Activated CD8-positive, alpha-beta memory T cell treated with anti-CD3 and anti-CD28 coated beads for 4 hours (primary cell): ENCODE results near the gene ITGA1.

Experiments used
- DNase-seq, 2 donors: peaks; one replicate each; pipeline ENCODE4 v3.0.0-alpha.2; 2020; ENCODE audit warnings: low read depth in 2 of 2

Gene ITGA1

DNA sequence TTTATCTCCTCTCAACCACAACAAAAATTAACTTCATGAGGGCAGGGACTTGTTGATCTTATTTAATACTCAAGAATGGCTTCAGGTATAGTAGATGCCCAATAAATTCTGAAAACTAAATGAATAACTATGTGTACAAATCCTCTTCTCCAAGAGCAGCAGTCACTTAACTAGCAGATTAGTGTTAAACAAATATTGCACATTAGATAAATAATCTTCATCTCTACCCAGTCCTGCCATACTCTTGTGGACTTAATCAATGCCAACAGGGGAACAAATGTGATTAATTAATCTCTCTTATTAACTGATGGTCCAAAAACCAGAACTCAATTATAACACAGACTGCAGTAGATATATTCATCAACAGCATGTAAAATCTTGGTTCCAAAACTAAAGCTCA is 15.0 kb upstream of the ITGA1 start:
- DNase-seq = no peak

DNA sequence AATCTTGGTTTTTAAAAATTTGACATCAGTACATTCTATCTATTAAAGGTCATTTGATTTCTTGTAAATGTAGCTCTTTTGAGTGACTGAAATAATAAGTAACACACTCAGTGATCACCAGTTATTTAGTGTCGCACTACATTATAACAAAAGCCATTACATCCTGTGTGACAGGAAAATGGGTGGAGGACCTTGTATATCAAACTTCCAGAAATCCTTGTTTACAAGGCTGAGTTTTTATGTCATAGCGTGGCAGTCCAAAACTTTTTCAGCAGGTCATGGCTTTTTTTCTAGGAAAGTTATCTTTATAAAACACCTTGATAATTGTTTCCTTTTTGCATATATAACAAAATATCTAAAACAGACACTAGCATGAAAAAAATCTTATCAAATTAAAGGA is 14.4 kb upstream of the ITGA1 start:
- DNase-seq = no peak

DNA sequence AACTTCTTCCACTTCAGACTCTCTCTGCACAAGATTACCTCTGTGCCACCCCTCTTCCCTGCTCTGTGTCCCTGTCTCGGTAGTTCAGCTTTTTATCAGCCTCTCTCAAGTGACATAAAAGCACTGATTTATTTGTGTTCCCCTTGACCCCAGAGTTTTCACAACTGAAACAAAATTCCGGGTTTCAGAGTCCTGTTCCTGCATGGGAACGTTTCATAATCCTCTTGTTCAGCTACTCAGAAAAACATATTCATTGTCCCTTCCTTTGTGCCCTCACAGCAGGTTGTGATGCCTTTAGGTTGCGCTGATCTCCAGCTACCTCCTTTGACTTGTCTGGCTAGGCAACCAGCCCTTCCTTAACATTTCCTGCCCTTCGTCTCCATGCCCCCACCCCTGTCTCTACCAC is 13.7 kb upstream of the ITGA1 start:
- no peak for DNase-seq

DNA sequence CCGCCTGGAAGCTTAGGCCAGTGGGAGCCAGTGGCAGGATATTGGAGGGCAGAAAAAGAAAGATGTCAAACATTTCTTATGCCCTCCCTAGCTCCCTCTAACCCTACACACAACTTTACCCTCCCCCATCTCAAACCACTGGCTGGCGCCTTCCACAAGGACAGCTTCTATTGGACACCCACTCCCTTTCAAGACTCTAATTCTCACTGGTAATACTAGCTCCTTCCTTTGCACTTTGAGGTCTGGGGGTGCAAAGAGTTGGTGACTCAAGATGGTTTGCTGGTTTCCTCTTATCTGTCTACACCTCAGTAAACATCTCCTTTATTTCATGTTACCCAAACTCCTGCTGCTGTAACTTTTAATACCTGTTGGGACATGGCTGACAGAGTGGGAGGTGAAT is 11.6 kb upstream of the ITGA1 start:
- DNase-seq = no peak

DNA sequence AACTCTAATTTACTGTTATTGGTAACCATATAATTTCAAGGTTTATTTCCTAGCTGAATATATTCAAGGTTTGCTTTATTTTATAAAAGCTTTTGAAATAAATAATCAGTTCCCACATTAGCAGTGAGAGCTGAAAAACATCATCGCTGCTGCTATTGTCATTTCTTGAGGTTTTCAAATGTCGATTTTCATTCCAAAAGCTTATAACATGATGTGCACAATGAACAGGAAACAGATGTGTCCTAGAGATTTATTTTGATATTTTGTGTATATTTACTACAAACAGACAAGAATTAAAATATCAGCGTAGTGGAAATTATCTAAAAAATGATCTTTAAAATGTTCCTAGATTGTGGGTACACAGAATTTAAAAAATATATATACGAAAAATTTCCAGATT is 10.5 kb upstream of the ITGA1 start:
- DNase-seq = no peak

DNA sequence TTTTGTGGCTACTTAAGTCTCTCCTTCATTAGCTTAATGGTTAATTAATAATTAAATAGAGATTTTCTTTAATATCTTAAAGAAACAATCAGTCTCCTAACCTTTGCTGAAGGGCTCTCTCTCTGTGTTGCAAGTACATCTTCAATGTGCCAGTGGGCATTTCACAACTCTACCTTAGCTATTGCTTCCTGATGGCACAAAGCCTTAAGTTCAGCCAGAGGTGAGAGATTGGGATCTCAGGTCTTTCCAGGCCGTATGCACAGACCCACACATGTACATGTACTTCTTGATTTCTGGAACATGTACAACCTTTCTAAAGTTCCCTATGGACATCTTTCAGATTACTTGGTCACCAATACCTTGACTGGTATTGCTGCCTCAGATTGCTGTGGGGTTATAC is 8.9 kb upstream of the ITGA1 start:
- DNase-seq = no peak

DNA sequence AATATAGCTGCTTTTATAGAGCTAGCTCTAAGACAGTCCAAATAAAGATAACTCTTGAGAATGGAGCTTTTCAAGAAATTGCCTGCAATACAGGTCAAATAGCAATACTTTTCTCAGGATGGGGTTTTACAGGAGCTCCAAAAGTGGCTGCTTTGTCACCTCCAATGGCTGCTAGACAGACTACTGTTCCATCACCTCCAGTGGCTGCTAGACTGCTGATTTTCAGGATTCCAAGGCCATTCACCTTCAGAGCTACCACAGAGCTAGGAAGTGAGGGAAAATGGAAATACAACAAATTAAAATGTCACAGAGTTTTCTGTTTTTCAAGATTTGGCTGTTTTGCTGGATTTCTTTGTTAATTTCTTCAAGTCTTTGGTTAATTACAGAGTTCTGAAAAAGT is 8.5 kb upstream of the ITGA1 start:
- DNase-seq = no peak

DNA sequence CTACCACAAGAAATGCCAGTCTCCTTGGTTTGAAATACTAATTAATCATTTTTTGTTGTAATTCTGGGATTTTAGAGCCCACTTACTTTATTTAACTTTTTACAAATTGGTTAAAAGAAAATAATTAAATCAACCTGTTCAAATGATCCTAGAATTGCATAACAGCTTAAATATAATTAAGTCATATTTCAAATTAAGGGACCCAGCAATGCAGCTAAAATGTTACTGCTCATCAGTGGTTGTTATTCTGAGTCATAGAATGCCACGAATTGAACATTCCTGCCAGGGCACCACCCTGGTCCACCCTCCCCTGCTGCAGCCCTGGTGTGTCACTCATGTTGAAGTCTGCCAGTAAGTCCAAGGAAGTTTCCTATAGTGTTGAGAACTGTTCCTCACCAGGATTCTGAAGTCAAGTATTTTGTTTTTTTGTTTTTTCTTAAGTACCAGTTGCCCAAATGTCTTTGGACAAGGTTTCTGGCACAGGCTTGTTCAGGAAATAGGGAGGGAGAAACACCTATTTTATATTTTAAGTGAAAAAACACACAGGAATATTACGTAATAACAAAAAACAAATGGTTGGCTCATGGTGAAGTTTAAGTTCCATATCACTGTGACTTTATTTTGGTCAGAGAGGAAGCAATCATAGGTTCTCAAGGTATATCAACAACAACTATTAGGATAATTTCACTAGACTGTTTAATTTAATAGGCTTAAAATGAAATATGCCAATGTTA is 4.3 kb upstream of the ITGA1 start:
- DNase-seq = no peak

DNA sequence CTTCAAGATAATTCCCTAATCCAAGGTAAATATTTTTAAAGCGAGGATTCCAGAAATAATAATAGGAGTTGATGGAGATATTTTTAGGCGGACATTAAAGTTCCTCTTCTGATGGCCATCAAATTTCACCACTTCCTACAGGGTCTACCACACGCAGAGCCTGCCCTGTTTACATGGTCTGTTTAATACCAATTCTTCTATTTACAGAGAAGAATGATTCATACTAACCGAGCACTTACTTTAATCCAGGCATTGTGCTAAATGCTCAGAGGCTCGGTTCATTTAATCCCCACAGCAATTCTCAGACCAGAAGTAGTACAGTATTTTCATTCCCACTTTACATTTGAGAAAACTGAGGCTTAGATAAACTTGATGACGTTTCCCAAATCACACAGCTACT is 3.0 kb upstream of the ITGA1 start:
- no peak for DNase-seq

DNA sequence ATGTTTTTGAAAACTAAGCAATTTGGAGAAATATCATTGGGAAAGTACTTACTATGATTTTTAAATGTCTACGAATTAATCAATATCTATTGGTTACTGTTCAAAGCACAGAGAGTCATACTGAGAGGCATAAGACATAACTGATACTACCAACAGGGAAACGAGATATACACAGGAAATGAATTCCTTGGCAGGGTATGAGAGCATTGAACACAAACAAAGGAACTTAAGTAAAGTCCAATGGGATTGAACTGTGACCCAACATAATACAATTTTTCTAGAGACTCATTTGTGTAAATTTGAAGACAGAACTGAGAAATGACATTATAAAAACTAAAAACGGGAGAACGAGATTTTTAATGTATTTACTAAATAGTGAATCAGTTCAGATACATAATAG is 1.3 kb upstream of the ITGA1 start:
- DNase-seq = no peak

DNA sequence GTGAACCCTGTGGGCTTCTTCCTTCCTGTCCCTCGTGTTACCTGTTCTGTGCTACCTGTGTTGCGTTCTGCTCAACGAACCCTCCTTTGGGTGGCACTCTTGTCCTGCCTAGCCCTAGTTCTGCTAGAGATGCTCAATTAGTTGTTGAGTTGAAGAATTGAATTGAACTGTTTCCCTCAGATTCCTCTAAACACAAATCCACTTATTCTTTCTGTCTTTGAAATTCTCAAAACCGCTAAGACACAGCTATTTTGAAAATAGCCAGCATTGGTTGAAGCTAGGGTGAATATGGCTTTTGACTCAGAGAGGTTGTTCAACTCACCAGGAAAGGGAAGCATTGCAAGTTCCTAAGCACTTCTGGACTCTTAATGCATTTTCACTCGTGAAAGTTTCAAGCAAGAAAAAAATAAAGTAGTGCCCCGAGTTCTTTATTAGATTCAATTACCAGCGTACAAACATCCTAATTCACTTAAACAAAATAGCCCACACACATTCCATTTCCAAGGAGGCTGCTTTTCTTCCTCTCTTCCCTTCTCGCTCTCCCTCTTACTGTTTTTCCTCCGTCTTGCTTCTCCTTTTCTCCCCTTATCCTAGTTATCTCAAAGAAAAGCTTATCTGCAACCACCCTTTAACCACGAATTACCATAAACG is 642 bp upstream of the ITGA1 start:
- no peak for DNase-seq

DNA sequence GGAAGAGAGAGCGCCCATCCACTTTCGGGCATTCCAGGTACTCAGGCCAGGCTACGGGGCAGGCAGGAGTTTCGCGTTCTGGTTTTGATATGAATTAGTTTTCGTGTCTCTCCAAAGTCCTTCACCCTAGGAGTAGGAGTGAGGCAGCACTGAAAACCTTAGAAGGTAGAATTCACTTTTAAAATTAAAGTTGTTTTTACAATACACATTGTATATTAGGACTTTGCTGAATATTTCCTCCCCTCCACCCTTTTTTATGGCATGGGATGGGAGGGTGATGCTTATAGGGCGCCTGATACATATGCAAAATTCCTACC is 747 bp downstream of the ITGA1 start:
- no peak for DNase-seq

DNA sequence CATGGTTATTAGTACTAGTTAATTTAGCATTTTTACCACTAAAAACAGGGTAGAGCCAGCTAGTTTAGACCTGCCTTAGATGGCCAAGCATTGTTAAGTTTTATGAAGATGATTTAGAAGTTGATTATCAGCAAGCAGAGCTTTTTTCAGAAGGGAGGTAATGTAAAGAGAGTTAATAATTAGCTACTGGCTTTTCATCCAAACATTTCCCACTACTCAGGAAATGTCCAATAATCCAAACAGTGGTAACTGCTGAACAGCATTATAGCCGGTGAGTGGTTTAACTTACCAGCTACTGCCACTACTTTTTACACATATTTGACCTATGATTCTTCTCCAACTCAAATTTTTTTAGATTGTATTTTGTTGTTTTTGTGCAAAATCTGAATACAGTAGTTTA is 1.7 kb downstream of the ITGA1 start:
- no peak for DNase-seq

DNA sequence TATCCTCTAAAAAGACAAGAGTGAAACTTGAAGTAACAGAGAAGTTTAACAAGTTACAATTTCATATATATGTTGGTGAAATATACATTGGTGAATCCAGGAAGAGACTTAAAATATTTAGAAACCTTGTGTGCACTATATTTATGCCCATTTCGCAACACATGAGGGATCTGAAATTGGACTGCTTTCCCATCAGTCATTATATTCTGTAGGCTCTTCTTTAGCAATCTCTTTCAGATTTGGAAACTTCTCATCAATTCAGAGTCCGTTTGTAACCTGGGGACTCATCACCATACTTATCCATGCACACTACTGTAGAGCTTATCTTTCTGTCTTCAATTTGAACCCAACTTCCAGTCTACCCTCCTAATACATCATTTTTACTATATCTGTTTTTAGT is 2.1 kb downstream of the ITGA1 start:
- no peak for DNase-seq

DNA sequence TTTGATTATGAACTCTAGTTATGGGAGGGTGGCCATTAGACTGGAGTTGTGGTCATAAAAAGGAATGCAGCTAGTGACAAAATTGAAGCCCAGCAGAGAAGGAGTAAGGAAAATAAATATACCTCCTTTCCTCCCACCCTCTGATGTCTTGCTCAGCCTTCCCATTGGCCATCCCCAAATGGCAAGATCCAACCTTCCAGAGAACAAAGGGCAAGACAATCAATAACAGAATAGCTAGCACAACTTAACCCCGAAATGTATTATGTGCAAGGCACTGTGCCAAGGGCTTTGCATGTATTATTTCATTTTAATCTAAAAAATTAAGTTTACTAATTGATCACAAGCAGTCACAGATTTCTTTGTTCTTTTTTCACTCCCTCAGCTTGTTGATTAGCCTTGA is 3.6 kb downstream of the ITGA1 start:
- no peak for DNase-seq

DNA sequence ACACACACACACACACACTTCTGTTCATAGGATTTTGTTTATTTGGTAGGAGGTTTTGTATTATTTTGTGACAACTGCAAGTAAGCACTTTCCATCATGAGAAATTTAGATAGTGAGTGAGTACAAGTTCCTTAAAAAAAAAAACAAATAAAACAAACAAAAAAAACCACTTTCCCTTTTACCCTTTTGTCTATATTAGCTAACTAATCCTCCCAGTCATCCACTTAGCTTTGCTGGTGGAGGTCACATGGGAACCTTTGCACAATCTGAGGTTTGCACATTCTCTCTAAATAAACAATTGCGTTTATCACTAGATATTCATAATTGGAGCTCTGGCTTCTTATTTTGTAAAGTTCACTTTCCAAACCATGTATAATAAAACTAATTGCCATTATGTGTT is 6.8 kb downstream of the ITGA1 start:
- no peak for DNase-seq

DNA sequence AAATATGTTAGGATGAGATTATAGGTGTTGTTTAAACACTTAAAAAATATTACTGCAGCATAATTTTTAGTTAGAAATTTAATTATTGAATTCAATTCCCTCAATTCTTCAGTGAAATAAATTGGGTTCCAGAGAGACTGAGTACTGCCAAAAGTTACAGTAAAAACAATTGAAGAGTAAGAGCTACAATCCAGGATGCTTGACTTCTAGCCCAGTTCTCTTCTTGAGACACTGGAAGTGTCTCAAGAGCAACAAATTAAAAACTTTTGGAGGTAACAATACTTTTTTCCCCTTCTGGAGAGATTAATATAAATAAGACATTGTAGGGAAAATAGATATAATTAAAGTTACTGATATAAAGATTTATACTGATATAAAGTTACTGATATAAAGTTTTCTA is 8.3 kb downstream of the ITGA1 start:
- no peak for DNase-seq

DNA sequence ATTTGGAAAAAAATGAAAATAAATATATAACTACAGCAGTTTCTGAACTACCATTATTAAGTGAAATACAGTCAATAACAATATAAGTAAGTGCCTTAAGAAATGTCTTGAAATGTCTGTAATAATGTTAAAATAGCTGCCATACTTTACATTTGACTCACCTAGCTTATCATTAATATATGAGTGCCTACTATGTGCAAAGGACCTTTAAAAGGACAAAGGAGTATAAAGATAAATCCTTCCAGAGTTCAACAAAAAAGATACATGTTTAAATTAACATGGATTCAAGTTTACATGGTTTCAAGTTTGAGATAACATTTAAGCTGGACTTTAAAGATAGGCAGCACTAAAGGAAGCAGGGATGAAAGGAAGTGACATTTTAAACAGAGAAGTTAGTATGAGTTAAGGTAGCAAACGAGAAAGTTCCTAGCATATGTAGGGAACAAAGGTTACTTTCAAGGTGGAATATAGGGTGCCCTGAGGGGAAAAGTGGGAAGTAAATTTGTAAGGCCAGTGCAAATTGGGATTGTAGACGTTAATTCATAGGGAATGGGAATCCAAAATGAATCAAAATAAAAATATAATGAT is 8.9 kb downstream of the ITGA1 start:
- DNase-seq = no peak

DNA sequence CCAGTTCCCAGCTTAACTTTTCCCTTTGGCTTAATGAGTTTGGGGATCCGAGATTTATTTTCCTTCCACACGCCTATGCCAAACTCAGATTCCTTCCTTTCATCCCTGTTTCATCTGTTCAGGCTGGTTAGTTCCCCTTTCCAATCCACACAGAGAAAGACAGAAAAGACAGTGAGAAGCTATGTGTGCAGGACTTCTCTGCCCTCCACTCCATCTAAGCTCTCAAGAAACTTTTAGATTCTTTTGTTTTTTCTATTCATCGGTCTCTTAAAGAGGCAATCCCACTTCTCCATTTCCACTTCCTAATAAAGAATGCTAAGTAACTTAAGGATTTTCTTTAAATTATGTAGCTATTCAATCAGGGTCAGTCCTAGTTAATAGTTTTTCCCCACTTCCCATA is 11.2 kb downstream of the ITGA1 start:
- DNase-seq = no peak

DNA sequence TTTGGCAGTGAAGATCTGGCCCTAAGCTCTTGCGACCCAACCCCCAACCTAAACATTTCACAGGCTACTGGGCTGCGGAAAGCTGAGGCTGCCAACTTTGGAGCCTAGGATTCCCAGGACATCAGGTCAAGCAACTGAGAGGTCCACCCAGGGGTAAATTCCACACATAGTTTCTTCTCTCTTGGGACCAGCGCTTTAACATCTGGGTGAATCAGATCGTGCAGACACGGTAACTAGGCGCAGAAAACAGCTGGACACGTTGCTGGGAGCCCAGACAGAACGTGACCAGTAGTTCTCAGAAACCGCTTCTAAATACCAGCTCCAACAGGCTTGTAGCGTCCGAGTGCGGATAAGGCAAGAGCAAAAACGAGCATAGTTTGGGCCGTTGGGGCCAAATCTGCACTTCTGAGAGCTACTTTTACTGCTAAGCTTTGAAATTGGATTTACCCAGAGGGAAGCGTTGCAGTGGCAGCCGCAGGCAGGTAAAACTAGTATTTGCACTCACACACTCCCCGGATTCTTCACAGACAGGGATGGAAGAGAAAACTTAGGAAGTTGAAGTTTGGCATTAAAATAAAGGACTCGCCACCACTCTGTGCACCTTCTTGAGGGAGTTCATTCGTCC is 11.8 kb downstream of the ITGA1 start:
- no peak for DNase-seq

DNA sequence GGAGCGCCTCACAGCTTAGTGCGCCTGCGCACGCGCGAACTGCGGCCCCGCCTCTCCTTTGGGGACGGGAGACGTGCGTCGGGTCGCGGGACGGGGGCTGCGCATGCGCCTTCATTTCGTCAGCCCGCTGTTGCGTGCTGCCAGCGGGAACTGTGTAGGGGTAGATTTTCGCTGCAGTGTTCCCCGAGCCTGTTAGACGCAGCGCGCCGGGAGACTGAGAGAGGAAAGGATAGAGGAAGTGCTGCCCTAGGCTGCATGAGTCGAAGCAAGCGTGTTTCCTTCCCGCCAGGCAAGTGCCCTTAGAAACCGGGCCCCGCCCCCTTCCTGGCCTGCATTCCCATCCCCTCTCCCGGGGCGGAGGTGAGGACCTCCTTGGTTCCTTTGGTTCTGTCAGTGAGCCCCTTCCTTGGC is 12.3 kb downstream of the ITGA1 start:
- DNase-seq = peak; percentile 91 to 93

DNA sequence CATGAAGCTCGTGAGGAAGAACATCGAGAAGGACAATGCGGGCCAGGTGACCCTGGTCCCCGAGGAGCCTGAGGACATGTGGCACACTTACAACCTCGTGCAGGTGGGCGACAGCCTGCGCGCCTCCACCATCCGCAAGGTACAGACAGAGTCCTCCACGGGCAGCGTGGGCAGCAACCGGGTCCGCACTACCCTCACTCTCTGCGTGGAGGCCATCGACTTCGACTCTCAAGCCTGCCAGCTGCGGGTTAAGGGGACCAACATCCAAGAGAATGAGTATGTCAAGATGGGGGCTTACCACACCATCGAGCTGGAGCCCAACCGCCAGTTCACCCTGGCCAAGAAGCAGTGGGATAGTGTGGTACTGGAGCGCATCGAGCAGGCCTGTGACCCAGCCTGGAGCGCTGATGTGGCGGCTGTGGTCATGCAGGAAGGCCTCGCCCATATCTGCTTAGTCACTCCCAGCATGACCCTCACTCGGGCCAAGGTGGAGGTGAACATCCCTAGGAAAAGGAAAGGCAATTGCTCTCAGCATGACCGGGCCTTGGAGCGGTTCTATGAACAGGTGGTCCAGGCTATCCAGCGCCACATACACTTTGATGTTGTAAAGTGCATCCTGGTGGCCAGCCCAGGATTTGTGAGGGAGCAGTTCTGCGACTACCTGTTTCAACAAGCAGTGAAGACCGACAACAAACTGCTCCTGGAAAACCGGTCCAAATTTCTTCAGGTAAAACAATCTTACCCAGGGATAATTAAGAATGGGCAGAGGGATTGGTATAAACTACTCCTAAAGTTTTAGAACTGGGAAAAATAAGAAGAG is 12.9 kb downstream of the ITGA1 start:
- peak in 1 of 2 donors; percentile 12 for DNase-seq
